Omental fat pad (tissue), 4 donors: ENCODE results near the gene CIAO2B. TPM values are rescaled to one million over a fixed set of nuclear protein-coding genes. Genes with fewer than 3 reads are reported as not detected.
"Not testable (repeated sequence)": the region's sequence is repeated elsewhere in the genome, so short reads cannot be mapped to it uniquely, and the experiment has no call there.

ENCODE experiments used
- ATAC-seq: fragments of 150-250 bp; one replicate; pipeline ENCODE4 v1.9.1; 2016; ENCODE audit warnings: mild to moderate bottlenecking, moderate library complexity; ENCODE audit not compliant: low FRiP score
- DNase-seq: peaks from one replicate; pipeline ENCODE4 v3.0.0-alpha.2; 2019; ENCODE audit warnings: low spot score
- total RNA-seq, 4 donors: library from RNA; depleted of rRNA; stranded (reverse); fragments of >200 nt; gene quantifications; one replicate each; pipeline ENCODE4 v1.1.0, GENCODE V29; 2016
- TF ChIP-seq, protein P1 (sequence below), 3 donors: fragments of 450-650 bp; IDR thresholded peaks; one replicate each; pipeline ENCODE4 v1.5.1; 2016 to 2017; ENCODE audit warnings: antibody characterized with exemption in 3 of 3, mild to moderate bottlenecking in 3 of 3, moderate library complexity in 2 of 3

CIAO2B gene
- total RNA-seq, 4 donors from 2014 or later: 50.4 to 86.8 (median 70.4) TPM

GRCh38 chr16:66898207-66898606 lies 36.0 kb downstream of the CIAO2B start:
- TF ChIP-seq, protein P1, sequence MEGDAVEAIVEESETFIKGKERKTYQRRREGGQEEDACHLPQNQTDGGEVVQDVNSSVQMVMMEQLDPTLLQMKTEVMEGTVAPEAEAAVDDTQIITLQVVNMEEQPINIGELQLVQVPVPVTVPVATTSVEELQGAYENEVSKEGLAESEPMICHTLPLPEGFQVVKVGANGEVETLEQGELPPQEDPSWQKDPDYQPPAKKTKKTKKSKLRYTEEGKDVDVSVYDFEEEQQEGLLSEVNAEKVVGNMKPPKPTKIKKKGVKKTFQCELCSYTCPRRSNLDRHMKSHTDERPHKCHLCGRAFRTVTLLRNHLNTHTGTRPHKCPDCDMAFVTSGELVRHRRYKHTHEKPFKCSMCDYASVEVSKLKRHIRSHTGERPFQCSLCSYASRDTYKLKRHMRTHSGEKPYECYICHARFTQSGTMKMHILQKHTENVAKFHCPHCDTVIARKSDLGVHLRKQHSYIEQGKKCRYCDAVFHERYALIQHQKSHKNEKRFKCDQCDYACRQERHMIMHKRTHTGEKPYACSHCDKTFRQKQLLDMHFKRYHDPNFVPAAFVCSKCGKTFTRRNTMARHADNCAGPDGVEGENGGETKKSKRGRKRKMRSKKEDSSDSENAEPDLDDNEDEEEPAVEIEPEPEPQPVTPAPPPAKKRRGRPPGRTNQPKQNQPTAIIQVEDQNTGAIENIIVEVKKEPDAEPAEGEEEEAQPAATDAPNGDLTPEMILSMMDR (IDR thresholded peaks at IDR 0.05): no peak
- ATAC-seq: no peak
- DNase-seq: no peak

- not testable (repeated sequence) for DNase-seq, ATAC-seq
Measured at GRCh38 chr16:66896682-66897081, 37.5 kb downstream of the CIAO2B start.

- TF ChIP-seq, protein P1 (IDR thresholded peaks at IDR 0.05): no peak
- ATAC-seq: no peak
- DNase-seq: no peak
Measured at GRCh38 chr16:66895999-66896398, 38.2 kb downstream of the CIAO2B start.

DNA sequence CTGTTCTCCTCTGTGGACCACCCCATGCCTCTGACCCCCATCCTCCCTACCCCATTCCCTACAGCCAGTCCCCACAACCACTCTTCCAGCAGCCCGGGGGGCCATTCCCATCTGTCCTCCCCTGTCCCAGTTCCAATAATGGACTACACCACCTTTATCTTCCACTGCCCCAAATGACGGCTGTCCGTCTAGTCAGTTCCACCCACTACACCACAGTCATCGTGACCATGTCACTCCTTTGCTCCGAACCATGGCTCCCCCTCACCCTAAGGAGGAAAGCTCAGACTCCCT lies 38.6 kb downstream of the CIAO2B start:
- DNase-seq (no peak), ATAC-seq (no peak)
- TF ChIP-seq, protein P1 (IDR thresholded peaks at IDR 0.05): no peak

DNA sequence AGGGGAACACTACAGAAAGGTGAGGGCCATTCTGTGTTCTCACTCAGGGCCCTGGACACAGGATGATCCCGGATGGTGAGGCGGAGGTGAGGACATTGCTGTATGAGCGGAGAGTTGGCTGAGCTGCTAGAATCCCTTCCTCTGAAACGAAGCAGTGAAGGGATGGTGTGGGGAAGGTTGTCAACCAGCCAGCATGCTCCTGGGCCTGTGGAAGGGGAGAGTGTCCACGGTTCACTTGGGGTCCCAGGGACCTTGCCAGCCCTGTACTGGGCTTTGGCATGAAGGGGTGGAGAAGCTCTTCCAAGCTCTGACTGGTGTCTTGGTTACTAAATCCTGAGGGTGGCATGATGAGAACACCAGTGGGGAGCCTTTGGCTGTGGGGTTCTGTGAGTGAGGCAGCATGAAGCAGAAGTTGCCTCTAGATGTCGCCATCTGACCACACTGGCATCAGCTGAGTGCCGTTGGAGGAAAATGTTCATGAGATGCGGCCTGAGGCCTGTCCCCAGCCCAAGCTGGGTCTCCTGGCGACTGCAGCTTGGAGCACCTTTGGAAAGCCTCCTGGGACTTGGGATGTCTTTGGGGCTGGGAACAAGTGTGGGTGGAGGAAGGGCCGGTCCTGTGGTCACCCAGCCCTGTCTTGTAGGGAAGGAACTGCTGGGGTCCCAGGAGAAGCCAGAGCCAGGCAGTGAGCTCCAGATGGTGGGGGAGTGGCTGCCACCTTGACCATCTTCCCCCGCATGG lies 39.1 kb downstream of the CIAO2B start:
- TF ChIP-seq, protein P1 (IDR thresholded peaks at IDR 0.05): no peak
- ATAC-seq (peak; percentile 46), DNase-seq (no peak)

DNA sequence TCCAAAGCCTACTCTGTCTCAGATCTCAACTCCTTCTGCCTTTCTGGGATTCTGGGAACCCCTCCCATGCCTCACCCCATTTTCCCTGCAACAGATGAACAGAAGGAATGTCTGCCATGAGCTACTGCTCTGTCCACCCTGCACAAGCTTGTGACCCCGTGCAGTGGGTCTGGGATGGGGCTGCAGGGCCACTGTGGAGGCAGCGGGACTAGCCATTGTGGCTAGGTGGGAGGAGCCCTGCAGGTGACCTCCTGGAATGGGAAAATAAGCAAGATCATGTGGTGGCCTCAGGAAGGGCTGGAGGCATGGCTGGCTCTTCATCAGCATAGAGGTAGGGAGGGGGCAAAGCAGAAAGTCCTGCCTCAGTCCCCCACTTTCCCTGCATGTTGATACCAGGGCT lies 40.1 kb downstream of the CIAO2B start:
- ATAC-seq: no peak
- TF ChIP-seq, protein P1 (IDR thresholded peaks at IDR 0.05): no peak

DNA sequence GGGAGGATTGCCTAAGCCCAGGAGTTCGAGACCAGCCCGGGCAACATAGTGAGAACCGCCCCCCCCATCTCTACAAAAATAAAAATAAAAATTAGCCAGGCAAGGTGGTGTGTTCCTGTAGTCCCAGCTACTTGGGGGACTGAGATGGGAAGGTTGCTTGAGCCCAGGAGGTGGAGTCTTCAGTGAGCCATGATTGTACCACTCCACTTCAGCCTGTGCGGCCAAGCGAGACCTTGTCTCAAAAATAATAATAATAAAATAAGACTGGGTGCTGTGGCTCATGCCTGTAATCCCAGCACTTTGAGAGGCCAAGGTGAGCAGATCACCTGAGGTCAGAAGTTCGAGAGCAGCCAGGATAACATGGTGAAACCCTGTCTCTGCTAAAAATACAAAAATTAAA lies 42.4 kb downstream of the CIAO2B start:
- no peak for DNase-seq
- no peak for ATAC-seq
- TF ChIP-seq, protein P1 (IDR thresholded peaks at IDR 0.05): no peak

More for the DNA sequence above, 40.1 kb downstream of the CIAO2B start:
- DNase-seq: no peak
